B cell (primary cell): Measurements from ENCODE around the gene MAP4K5.

Source experiments
- CTCF ChIP-seq: fragments of 200-600 bp; IDR thresholded peaks from one replicate; pipeline ENCODE4 v1.8.0; 2022; ENCODE audit warnings: antibody characterized with exemption, mild to moderate bottlenecking
- EZH2 ChIP-seq: IDR thresholded peaks from 2 replicates; pipeline ENCODE4 v1.6.1; 2012; ENCODE audit warnings: borderline replicate concordance, low read depth, mild to moderate bottlenecking, moderate library complexity, low read length; ENCODE audit not compliant: insufficient read depth, poor library complexity, severe bottlenecking

- no peak for TF ChIP-seq CTCF
- TF ChIP-seq EZH2, result no peak
These were observed 46.1 kb upstream of the MAP4K5 start for GRCh38 chr14:50578433-50578832.
